Esophagus muscularis mucosa (tissue), 4 donors: Measurements from ENCODE around the gene SAFB2. TPM values are rescaled to one million over a fixed set of nuclear protein-coding genes. Genes with fewer than 3 reads are reported as not detected.
A peak's percentile ranks its signal among the peaks of the same experiment; 100 is the strongest.

Source experiments
- DNase-seq: peaks from one replicate; pipeline ENCODE4 v3.0.0-alpha.2; 2017; ENCODE audit errors: extremely low spot score
- H3K27ac ChIP-seq, 4 donors: fragments of 200-600 bp; sonication (generic); replicated peaks in 1 of 4; 1 replicate in 3 of 4; 2 replicates in 1 of 4; pipeline ENCODE4 v1.5.1; 2016 to 2019; ENCODE audit warnings: mild to moderate bottlenecking in 1 of 4
- H3K27me3 ChIP-seq, 4 donors: fragments of 200-600 bp; sonication (generic); one replicate each; pipeline versions ENCODE4 v1.5.1 to v1.6.0; 2016 to 2019
- H3K36me3 ChIP-seq, 4 donors: fragments of 200-600 bp; sonication (generic); one replicate each; pipeline ENCODE4 v1.5.1; 2016 to 2019
- H3K4me1 ChIP-seq, 4 donors: fragments of 200-600 bp; sonication (generic); one replicate each; pipeline ENCODE4 v1.5.1; 2016 to 2019
- H3K4me3 ChIP-seq, 4 donors: fragments of 200-600 bp; sonication (generic); 1 replicate in 2 of 4; 2 replicates in 2 of 4; pipeline ENCODE4 v1.5.1; 2016 to 2019; ENCODE audit warnings: mild to moderate bottlenecking in 4 of 4, moderate library complexity in 1 of 4
- H3K9me3 ChIP-seq, 4 donors: fragments of 200-600 bp; sonication (generic); 1 replicate in 3 of 4; 2 replicates in 1 of 4; pipeline ENCODE4 v1.5.1; 2016 to 2019
- CTCF ChIP-seq, 3 experiments: fragments of 200-600 bp in 2 of 3; fragments of 450-650 bp in 1 of 3; sonication (generic) in 2 of 3; IDR thresholded peaks; one replicate each; pipeline ENCODE4 v1.5.1; 2017 to 2019; ENCODE audit warnings: antibody characterized with exemption in 3 of 3, mild to moderate bottlenecking in 2 of 3, moderate library complexity in 1 of 3
- EP300 ChIP-seq: sonication (generic); formaldehyde crosslinking; IDR thresholded peaks from one replicate; pipeline ENCODE4 v1.6.1; 2017; ENCODE audit warnings: antibody characterized with exemption
- POLR2A ChIP-seq: fragments of 450-650 bp; IDR thresholded peaks from one replicate; pipeline ENCODE4 v1.6.1; 2017; ENCODE audit warnings: antibody characterized with exemption, moderate library complexity, mild to moderate bottlenecking, low read depth
- POLR2AphosphoS5 ChIP-seq, 2 donors: sonication (generic); formaldehyde crosslinking; IDR thresholded peaks; one replicate each; pipeline ENCODE4 v1.6.1; 2017; ENCODE audit warnings: antibody characterized with exemption in 2 of 2
- WGBS: methylation state at CpG from one replicate; pipeline ENCODE4 v1.1.5; 2018; 5-methylcytosine and 5-hydroxymethylcytosine counted together
- intact Hi-C: fragments of 100-400 bp; cut with DNase I; formaldehyde crosslinking; loops from one replicate; pipeline ENCODE4 v1.15.1; 2023
- total RNA-seq, 4 donors: library from RNA; depleted of rRNA; stranded (reverse); fragments of >200 nt; gene quantifications; one replicate each; pipeline versions ENCODE4 v1.1.0 to v1.2.1, GENCODE V29; 2016

Gene SAFB2
- total RNA-seq, 4 donors from 2014 or later: 31.1 to 57.8 (median 42.7) TPM

DNA sequence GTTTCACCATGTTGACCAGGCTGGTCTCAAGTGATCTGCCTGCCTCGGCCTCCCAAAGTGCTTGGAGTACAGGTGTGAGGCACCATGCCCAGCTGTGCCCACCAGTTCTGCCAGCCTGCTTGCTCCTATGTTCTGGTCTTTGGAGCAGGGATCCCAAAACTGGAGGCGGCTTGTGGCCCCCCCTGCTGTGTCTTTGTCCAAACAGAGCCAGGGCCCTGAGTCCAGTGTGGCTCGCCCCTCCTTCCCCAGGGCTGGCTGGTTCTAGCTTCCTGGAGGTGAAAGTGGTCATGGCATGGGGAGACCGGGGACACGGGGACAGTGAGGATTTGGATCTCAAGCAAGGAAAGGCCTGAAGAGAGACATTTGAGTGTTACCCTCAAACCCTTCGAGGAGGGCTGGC, 43.3 kb downstream of the SAFB2 start:
- Histone ChIP-seq H3K4me3 (no peak overlapping the region), H3K27me3 (no peaks in the 10 kb centered on the region), H3K36me3 (peaks cover 5 to 45% (median 22%) of the 10 kb centered on the region in 4 donors), H3K9me3 (no peaks in the 10 kb centered on the region), H3K4me1 (peaks cover 5 to 11% (median 9%) of the 10 kb centered on the region in 4 donors), H3K27ac (no peak overlapping the region)
- TF ChIP-seq POLR2A (no peak), EP300 (no peak), CTCF (IDR thresholded peaks at IDR 0.05) (no peak), POLR2AphosphoS5 (IDR thresholded peaks at IDR 0.05) (no peak)
- intact Hi-C loops: loop anchor here (5.0 to 10.0 kb wide), 3 partner anchors 204 to 532 kb away; no protein-coding TSS in a partner anchor
- no peak for DNase-seq
- 89% methylated on average over 4 of the region's 6 CpGs for WGBS

GRCh38 chr19:5578097-5578846, 44.3 kb downstream of the SAFB2 start:
- Histone ChIP-seq H3K9me3 (no peaks in the 10 kb centered on the region), H3K4me1 (peaks cover 5 to 11% (median 9%) of the 10 kb centered on the region in 4 donors), H3K27me3 (no peaks in the 10 kb centered on the region), H3K27ac (no peak overlapping the region), H3K4me3 (peak overlapping the region in 1 of 4 donors; percentile 43), H3K36me3 (peaks cover 5 to 35% (median 20%) of the 10 kb centered on the region in 4 donors)
- intact Hi-C loops: loop anchor here (5.0 to 10.0 kb wide), 3 partner anchors 203 to 531 kb away; no protein-coding TSS in a partner anchor
- no peak for DNase-seq
- no peak for TF ChIP-seq POLR2AphosphoS5 (IDR thresholded peaks at IDR 0.05)
- no peak for TF ChIP-seq POLR2A
- TF ChIP-seq CTCF (IDR thresholded peaks at IDR 0.05): peak; percentile 85 to 99 (median 98)
- 26% methylated on average over 23 of the region's 28 CpGs for WGBS

GRCh38 chr19:5575590-5575989, 47.0 kb downstream of the SAFB2 start:
- intact Hi-C loops: loop anchor here (5.0 to 10.0 kb wide), 3 partner anchors 201 to 528 kb away; no protein-coding TSS in a partner anchor
- Histone ChIP-seq H3K9me3 (no peaks in the 10 kb centered on the region), H3K4me3 (no peak overlapping the region), H3K36me3 (peaks cover 0 to 13% (median 0%) of the 10 kb centered on the region in 4 donors), H3K27ac (no peak overlapping the region), H3K4me1 (peaks cover 5 to 11% (median 9%) of the 10 kb centered on the region in 4 donors), H3K27me3 (peaks cover 0 to 1% (median 0%) of the 10 kb centered on the region in 4 donors)
- WGBS: 89% methylated on average over 6 of the region's 6 CpGs
- no peak for DNase-seq
- TF ChIP-seq CTCF (IDR thresholded peaks at IDR 0.05): no peak
- no peak for TF ChIP-seq POLR2AphosphoS5 (IDR thresholded peaks at IDR 0.05)
- no peak for TF ChIP-seq EP300
- no peak for TF ChIP-seq POLR2A

DNA sequence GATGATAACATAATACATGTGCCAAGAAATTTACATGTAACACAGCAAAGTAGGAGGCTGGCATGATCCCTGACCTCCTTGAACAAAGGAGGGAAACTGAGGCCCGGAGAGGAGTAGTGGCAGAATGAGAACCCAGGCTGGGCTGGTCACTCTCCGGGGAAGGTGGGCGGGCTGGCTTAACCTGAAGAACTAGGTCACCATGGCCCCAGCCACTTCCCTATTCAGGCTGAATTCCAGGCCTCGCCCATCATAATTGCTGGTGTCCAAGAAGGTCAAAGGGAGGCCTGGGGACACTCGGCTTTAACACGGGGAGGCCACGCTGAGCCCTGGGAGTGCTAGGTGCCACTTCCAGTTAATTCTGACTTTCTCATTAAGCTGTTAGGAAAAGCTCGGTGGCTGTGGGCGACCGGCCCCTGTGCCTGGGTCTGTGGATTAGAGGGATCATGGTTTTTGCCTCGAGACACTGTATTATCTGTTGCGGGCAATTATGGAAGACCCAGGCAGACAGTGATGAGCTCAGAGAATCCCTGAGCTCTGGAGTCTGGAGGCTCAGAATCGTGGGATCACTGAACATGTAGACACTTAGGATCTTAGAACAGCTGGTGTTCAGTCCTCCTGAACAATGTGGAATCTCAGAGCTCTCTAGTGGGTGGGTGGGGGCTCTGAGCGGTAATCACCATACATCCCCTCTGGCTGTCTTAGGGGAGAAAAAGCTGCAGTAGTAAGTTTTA, 49.9 kb downstream of the SAFB2 start:
- no peak for DNase-seq
- Histone ChIP-seq H3K27ac (no peak overlapping the region), H3K27me3 (peaks cover 0 to 27% (median 0%) of the 10 kb centered on the region in 4 donors), H3K9me3 (no peaks in the 10 kb centered on the region), H3K4me1 (peaks cover 0 to 8% (median 4%) of the 10 kb centered on the region in 4 donors), H3K4me3 (no peak overlapping the region), H3K36me3 (no peaks in the 10 kb centered on the region)
- TF ChIP-seq CTCF (IDR thresholded peaks at IDR 0.05) (no peak), POLR2A (no peak), EP300 (no peak), POLR2AphosphoS5 (IDR thresholded peaks at IDR 0.05) (no peak)
- 92% methylated on average over 13 of the region's 14 CpGs for WGBS
- intact Hi-C loops: loop anchor here (10.0 kb wide), 2 partner anchors 198 to 338 kb away; no protein-coding TSS in a partner anchor
